ENCODE results near the gene ECE2.

The ECE2 gene

GRCh38 chr3:184272269-184272668 lies 3.6 kb upstream of the ECE2 start:
- no peak for DNase-seq

GRCh38 chr3:184275381-184275701 lies 481 bp upstream of the ECE2 start:
- no peak for DNase-seq

DNA sequence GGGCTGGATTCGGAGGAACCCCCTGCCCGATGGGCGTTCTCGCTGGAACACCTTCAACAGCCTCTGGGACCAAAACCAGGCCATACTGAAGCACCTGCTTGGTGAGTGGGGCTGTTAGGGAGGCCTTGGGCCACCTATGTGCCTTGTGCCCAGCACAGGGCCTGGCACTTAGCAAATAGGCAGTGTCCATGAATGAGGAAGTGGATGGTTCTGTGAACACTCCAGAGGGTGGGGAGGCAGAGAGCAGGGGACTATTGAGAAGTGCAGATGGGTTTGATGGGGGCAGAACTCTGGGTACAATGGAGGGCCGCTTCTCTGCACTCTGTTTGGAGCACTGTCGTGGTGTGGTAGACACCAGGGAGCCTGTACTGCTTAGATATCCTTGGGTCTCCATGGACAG lies 1.5 kb downstream of the ECE2 start:
- no peak for DNase-seq

GRCh38 chr3:184282941-184283340 lies 7.1 kb downstream of the ECE2 start:
- DNase-seq = no peak

DNA sequence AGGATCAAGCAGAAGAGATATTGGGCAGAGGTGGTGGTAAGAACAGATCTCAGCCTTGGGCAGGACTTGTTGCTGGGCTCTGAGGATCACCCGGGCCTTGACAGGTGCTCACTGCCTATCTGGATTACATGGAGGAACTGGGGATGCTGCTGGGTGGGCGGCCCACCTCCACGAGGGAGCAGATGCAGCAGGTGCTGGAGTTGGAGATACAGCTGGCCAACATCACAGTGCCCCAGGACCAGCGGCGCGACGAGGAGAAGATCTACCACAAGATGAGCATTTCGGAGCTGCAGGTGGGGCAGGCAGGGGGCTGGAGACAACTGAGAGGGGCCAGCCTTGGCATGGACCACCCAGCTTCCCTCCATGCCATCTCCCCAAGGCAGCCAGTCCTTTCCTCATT lies 7.9 kb downstream of the ECE2 start:
- no peak for DNase-seq

GRCh38 chr3:184284696-184285095 lies 8.9 kb downstream of the ECE2 start:
- peak; percentile 90 for DNase-seq

GRCh38 chr3:184289426-184289938 lies 13.7 kb downstream of the ECE2 start:
- DNase-seq = peak; percentile 45

- no peak for DNase-seq
Observed at GRCh38 chr3:184290331-184290730, 14.5 kb downstream of the ECE2 start.

DNA sequence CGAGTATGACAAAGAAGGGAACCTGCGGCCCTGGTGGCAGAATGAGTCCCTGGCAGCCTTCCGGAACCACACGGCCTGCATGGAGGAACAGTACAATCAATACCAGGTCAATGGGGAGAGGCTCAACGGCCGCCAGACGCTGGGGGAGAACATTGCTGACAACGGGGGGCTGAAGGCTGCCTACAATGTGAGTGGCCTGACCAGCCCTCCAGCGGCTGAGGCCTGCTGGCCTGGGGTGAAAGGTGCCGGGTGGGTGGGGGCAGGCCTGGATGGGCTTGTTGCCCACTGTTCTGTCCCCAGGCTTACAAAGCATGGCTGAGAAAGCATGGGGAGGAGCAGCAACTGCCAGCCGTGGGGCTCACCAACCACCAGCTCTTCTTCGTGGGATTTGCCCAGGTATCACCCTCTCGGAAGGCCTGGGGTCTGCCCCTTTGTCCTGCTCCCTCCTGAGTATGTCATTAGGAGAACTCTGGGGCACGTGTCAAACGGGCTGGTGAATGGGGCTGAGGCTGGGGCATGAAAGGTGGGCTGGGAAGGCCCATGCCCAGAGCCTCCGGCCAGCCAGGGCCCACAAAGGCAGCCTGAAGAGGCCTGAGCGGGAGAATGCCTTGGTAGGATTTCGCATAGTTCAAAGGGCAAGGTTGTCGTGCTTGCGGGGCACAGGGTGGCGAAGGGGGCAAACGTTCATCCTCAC lies 15.4 kb downstream of the ECE2 start:
- no peak for DNase-seq

DNA sequence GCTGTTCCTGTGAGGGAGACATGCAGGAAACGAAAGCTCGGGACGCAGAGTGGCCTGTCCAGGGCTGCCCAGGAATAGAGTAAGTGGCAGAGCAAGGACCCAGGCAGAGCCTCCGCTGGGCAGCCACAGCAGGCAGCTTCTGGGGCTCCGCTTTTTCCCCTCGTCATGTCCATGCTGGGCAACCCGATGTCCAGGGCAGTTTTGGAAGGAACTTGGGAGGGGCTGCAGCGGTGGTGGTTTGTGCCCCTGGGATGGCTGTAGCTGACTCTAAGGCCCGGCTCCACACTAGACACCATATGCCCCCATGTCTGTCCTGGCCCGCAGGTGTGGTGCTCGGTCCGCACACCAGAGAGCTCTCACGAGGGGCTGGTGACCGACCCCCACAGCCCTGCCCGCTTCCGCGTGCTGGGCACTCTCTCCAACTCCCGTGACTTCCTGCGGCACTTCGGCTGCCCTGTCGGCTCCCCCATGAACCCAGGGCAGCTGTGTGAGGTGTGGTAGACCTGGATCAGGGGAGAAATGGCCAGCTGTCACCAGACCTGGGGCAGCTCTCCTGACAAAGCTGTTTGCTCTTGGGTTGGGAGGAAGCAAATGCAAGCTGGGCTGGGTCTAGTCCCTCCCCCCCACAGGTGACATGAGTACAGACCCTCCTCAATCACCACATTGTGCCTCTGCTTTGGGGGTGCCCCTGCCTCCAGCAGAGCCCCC lies 16.1 kb downstream of the ECE2 start:
- no peak for DNase-seq

DNA sequence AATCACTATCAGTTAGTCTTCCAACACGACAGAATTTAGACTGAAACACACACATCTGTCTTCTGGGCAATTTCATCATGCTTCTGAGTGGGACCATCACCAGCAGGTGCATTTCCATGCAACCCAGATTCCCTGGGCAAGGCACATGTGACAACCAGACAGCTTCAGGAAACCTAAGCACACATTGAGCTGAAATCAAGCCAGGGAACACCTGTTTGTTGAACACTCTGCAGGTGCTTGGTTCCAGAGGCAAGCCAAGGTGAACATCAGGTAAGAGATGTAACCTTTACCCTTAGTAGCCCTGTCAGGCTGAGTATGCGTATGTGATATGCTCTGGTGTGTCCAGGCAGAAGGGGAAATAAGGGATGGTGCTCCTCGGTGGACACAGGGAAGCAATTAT lies 19.9 kb downstream of the ECE2 start:
- no peak for DNase-seq

GRCh38 chr3:184296616-184297015 lies 20.8 kb downstream of the ECE2 start:
- no peak for DNase-seq

GRCh38 chr3:184298759-184299487 lies 23.1 kb downstream of the ECE2 start, which contains the start of gene PSMD2:
Gene PSMD2 (plus strand): TSS chr3:184299241. CDS start chr3:184299267, 26 bp downstream.
- peak; percentile 99 for DNase-seq

DNA sequence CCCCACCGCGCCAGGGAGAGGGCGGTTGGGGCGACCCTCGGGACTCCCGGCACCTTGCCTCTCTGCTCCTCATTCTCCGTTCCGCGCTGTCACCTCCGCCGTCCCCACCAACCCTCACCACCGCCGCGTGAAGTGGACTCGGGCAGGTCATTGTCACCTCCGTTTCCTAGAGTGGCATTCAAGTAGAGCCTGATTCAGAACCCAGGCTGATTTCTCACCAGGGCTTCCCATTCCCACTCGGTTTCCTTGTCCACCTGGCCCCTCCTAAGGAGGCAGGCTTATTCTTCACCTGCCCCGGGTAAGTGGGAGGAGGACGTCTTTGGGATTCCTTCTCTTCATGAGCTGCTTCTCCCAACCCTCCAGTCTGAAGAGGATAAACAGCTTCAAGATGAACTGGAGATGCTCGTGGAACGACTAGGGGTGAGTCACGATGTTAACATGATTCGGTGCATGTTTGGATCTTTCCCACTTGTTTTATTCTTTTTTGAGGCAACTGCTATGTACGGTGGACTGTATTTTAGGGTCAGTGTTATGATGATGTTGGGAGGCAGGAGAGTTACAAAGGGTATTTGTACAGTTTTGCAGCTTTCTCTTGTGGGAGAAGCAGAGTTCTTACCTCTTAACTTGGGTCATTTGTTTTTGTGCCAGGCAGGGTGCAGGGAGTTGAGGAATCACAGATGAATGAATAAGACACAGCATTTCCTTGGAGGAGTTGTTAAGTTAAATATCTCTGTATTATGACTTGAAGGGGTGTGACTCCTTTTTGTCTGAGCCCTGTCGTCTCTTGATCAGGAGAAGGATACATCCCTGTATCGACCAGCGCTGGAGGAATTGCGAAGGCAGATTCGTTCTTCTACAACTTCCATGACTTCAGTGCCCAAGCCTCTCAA lies 23.9 kb downstream of the ECE2 start:
- DNase-seq = no peak

GRCh38 chr3:184300378-184300720 lies 24.5 kb downstream of the ECE2 start:
- no peak for DNase-seq

DNA sequence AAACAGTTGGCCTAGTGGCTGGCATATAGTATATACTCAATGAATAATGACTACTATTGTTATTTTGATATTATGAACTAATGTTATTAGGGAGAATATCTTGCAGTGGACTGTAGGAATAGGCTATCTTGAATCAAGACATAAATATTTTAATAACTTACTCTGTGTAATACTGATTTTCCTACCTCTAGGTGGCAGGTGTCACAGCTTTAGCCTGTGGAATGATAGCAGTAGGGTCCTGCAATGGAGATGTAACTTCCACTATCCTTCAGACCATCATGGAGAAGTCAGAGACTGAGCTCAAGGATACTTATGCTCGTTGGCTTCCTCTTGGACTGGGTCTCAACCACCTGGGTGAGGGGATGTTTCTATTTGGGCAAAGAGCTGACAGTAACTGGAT lies 29.8 kb downstream of the ECE2 start:
- no peak for DNase-seq

- no peak for DNase-seq
Observed at GRCh38 chr3:184306341-184306972, 30.6 kb downstream of the ECE2 start.

GRCh38 chr3:184307915-184308314 lies 32.1 kb downstream of the ECE2 start:
- no peak for DNase-seq

DNA sequence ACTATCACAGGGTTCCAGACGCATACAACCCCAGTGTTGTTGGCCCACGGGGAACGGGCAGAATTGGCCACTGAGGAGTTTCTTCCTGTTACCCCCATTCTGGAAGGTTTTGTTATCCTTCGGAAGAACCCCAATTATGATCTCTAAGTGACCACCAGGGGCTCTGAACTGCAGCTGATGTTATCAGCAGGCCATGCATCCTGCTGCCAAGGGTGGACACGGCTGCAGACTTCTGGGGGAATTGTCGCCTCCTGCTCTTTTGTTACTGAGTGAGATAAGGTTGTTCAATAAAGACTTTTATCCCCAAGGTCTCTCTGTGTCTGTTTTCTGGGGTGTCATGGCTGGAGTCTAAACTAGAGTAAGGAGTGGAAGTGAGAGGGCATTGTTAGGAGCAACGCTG lies 32.9 kb downstream of the ECE2 start:
- DNase-seq = no peak

- DNase-seq = no peak
Observed at GRCh38 chr3:184311633-184312032, 35.8 kb downstream of the ECE2 start.

DNA sequence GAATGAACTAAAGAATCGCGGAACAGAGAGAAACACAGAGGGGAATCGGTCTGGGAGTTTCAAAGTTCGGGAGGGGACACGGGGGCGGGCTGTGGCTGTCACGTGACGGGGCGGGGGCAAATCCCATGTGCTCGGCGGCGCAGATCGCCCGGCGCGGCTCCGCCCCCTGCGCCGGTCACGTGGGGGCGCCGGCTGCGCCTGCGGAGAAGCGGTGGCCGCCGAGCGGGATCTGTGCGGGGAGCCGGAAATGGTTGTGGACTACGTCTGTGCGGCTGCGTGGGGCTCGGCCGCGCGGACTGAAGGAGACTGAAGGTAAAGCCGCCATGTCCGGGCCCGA lies 38.5 kb downstream of the ECE2 start, which contains the start of gene EIF4G1:
Gene EIF4G1, plus strand, starts transcription at position 244 of the 337 bp plus-strand sequence. CDS start 1,191 bp downstream, outside the sequence.
- DNase-seq = peak; percentile 97

Measured in femur (tissue), 1 donor.